Activated CD8-positive, alpha-beta memory T cell treated with anti-CD3 and anti-CD28 coated beads, Interleukin-2, amount 50 U/mL, for 48 hours (primary cell): ENCODE results near the gene G6PC3.
"Not testable (repeated sequence)": the region's sequence is repeated elsewhere in the genome, so short reads cannot be mapped to it uniquely, and the experiment has no call there.

ENCODE experiments used
- DNase-seq: peaks from one replicate; pipeline ENCODE4 v3.0.0-alpha.2; 2020

Gene G6PC3

DNA sequence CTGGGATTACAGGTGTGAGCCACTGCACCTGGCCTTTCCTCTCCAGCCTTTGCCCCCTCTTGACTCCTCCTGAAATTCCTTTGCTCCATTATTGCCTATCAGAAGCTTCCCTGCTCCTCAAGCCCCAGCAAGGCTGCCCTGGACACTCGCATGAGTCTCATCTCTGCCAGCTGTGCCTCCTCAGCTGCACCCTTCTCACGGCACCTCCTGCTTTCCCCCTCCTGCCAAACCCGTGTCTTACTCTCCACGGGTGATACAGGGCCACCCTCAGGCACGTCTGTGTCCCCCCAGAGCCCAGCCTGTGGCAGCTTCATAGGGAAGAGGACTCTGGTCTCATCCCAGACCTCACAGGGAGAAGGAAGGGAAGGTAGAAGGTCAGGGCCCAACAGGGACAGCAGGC is 15.4 kb downstream of the G6PC3 start:
- DNase-seq, result no peak

GRCh38 chr17:44086364-44087311 is 16.1 kb downstream of the G6PC3 start:
- DNase-seq, result peak; percentile 70

- DNase-seq, result no peak
Observed at GRCh38 chr17:44087319-44087718, 16.8 kb downstream of the G6PC3 start.

- no peak for DNase-seq
Observed at GRCh38 chr17:44088254-44088653, 17.7 kb downstream of the G6PC3 start.

GRCh38 chr17:44091200-44091997 is 20.9 kb downstream of the G6PC3 start:
- DNase-seq, result no peak

- DNase-seq, result no peak
Observed at GRCh38 chr17:44092051-44092450, 21.5 kb downstream of the G6PC3 start.

DNA sequence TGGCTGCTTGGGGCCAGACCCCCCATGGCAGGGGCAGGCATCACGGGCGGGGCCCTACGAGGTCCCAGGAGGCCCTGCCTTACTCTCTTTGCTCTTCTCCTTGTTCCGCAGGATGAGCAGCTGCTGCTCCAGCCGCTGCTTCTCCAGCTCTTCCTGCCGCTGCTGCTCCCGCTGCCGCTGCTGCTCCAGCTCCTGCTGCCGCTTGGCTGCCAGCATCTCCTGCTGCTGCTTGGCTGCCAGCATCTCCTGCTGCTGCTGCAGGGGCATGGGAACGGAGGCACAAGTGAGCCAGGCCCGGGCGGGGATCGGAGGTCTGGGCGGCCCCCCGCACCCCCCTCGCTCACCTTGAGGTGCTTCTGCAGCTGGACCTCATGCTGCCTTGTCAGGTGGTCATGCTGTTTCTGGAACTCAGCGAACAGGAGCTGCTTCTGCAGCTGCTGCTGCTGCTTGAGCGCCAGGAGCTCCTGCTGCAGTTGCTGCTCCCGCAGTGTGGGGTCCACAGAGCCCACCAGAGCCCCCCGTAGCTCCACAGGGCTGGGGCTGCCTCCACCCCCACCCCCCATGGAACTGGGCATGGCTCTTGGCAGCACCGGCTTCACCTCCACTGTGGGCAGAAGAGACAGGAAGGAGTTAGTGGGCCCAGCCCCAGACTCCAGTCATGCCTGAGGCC is 22.8 kb downstream of the G6PC3 start:
- no peak for DNase-seq

GRCh38 chr17:44094701-44095387 is 24.3 kb downstream of the G6PC3 start:
- DNase-seq, result no peak

GRCh38 chr17:44095388-44095646 is 24.8 kb downstream of the G6PC3 start:
- no peak for DNase-seq

DNA sequence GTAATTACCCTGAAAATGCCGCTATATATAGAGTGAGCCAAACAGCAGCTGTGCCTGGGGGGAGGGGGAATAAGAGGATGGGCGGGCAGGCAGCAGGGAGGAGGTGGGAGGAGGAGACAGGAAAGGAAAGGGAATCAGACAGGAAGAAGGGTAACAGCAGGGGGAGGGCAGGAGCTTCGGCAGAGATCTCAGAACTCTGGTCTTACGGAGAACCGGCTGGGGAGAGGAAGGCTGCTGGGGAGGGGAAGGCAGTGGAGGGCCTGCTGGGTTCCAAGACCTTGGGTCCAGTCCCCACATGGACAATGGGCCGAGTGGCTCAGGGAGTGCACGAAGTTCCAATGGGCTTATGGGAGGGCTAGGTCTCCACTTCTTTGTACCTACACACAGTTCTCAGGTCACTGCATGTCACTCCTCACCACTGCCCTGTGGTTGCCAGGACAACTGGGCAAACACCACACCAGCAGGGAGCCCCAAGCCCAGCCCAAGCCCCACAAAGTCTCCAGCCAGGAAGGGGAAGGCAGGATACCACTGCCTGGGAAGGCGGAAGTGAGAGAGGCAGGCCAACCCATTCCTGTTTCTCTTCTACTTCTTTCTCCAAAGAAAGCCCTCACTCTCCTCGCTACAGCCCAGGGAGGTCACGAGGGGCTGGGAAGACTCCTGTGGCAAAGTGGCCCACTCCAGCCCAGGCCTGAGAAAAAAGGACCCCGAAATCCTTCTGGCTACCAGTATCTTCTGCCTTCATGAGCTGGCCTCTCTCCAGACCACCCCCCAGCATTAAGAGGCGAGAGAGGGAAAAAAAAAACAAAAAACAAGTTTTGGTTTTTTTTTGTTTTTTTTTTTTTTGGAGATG is 25.3 kb downstream of the G6PC3 start:
- no peak for DNase-seq

DNA sequence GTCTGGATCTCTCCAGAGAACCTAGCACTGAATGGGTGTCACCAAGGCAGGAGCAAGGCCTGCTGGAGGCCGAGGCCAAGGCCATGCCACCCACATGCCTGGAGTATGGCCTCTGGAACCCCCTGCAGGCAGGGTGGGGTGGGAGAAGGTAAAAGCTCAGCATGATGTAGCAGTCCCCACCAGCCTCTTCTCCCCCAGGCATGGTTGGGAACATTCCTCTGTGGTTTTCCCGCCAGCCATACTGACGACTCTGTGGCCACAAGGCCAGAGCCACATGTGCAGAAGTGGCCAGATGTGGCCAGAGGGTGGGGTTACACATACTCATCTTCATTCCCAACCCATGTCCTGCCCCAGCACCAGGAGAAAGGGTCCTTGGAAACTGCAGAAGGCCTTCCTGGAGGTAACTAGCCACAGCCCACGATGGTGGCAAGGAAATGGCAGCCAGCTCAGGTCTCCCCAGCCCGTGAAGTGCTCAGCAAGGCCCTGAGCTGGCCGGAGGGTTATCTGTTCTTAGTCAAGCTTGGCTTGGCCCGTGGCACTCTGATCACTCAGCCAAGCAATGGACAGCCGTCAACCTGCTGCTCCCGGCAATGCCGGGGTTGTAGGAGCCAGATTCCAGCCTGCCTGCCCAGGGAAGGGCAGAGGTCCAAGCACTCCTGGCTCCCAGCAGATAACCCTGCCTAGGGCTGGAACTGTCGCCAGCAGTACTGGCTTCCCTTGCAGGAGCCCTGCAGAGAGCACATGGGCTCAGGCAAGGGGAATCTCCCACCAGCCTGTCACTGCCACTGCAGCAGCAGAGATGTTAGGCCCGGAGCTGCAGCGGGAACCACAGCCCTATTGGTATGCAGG is 26.8 kb downstream of the G6PC3 start:
- DNase-seq, result no peak

GRCh38 chr17:44101858-44102257 is 31.3 kb downstream of the G6PC3 start:
- DNase-seq, result not testable (repeated sequence)

- DNase-seq, result no peak
Observed at GRCh38 chr17:44102849-44103622, 32.5 kb downstream of the G6PC3 start.

DNA sequence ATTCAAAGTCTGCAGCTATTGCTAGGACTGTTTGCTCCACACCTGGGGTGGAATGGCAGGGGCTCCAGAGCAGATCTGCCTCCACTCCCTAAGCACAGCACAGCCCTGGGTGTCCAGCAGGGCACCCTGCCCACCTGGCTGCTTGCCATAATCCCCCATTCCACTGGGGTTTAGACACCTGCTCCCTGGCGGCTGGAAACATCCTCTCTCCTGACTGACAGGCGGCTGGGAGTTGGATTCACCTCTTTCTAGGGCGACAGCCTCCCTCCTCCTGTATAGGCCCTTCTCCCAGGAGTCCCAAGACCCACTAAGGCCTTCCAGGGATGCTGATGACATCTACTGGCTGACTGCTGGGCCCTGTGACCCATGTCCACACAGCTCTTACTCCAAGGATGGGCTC is 34.9 kb downstream of the G6PC3 start:
- no peak for DNase-seq

DNA sequence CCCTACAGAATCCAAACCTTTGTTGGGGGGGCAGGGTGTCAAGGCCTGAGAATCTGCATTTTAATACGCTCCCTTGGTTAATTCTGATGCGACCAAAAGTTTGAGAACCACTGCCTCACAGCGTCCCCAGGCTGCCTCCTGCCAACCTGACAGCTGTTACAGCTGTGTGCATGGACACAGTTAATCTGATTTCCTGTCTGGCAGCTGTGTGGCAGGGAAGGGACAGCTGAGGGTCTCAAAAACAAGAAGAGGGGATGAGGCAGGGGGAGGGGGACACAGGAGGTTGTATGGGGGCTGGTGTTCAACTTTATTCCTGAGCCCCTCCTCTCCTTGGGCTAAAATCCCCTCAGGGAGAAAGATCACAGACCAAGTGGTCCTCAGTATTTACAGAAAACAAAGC is 35.4 kb downstream of the G6PC3 start:
- no peak for DNase-seq

DNA sequence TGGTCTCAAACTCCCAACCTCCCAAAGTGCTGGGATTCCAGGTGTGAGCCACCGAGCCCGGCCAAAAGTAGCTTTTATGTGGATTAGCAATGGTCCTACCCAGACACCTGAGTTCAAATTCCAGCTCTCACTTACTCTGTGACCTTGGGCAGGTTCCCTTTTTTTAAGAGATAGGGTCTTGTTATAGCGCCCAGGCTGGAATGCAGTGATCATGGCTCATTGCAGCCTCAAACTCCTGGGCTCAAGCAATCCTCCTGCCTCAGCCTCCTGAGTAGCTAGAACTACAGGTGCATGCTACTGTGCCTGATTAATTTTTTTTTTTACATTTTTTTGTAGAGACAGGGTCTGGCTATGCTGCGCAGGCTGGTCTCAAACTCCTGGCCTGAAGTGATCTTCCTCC is 36.3 kb downstream of the G6PC3 start:
- no peak for DNase-seq

DNA sequence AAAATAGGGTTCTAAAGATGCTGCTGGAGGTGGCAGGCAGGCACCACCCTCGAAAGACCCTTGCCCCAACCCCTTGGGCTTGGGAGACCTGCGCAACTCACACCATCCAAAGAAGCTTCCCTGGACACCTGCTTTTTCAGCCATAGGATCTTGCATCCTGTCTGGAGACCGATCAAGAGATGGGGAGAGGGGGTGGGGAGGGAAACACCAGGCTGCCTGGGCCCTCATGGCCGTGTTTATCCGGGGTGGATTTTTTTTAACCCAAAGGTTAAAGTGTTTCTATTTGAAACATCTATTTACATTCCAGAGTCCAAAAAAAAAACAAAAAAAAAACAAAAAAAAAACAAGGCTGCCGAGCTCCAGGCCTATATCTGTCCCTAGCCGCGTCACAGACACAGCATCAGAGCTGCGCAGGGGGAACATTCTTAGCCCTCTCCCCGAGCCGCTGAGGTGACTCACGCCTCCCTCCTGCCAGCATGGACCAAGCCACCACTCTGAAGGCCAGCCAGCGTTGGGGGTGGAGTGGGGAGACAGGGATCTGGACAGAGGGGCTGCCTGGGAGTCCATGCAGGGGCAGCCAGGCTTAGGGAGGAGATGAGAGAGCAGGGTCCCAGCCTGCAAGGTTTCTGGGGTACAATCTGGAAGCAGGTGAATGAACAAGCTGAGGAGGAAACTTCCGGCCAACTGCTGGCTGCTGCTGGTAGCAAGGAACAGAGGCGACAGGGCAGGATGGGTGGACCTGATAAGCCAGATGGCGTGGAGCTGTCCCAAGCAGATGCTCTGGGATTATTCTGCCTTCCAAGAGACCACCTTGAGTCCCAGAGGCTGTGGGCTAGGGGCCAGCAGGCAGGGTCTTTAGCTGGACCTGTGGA is 38.1 kb downstream of the G6PC3 start:
- no peak for DNase-seq

DNA sequence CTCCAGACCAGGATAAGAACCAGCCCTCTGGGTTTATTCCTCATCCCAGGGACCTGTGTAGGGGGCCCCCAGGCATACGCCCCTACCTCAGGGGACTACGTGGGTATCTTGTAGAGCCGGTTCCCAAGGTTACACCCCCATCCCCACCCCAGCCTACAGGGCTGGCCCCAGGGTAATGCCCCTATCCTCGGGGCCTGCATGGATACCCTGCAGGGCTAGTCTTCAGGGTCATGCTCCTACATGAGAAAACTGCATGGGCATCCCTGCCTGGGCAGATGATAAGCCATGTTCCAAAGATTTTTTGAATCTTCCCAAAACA is 38.7 kb downstream of the G6PC3 start:
- no peak for DNase-seq

DNA sequence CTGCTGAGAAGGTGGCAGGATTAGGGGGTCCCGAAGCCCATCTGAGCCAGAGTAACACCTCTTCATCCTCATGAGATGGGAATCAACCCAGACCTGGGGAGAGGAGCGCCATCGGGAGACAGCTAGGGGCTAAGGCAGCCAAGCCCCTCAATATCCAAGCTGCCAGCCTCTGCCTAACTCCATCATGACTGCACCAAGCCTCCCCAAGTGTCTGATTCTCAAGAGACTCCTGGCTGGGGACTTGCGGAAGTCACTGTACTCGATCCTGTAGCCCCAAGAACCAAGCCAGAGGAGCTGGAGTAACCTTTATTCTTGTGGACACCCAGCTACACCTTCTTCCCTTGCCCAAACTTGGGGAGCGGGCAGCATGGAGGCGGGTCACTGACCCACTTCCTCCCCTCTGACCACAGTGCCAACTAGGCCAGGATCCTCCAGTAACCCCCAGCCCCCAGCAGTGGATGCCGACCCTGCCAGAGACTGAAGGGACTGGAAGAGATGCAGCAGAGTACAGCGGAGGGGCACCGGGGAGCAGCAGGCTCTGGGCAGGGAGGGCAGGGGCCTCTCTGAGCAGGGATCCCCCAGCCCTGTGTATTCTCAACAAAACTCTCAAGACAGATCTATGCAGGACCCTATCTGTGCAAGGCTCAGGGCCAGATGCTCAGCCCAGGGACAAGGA is 39.6 kb downstream of the G6PC3 start:
- no peak for DNase-seq
